Measurements from ENCODE around the gene RAB3B.
"Not testable (repeated sequence)": the region's sequence is repeated elsewhere in the genome, so short reads cannot be mapped to it uniquely, and the experiment has no call there.

Gene RAB3B

DNA sequence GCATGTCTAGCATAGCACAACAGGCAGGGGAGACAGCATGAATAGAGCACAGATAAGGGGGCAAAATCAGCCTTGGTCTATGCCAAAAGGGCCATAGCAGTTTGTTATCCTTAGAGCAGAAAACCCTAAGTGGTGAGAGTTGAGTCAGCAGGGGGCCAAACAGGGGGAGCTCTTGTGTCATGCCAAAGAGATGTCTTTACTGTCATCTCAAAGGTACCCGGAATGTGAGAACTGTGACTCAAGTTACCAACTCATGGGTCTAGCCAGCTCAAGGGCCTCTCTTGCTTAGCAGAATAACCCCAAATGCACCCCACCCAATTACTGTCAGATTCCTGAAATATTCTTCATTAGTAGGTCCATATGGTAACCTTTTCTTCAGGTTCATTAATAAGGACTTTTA is 66.0 kb downstream of the RAB3B start:
- in situ Hi-C loops (cut with HindIII; ENCODE audit: low sequenced_read_pairs) = no loop called here

DNA sequence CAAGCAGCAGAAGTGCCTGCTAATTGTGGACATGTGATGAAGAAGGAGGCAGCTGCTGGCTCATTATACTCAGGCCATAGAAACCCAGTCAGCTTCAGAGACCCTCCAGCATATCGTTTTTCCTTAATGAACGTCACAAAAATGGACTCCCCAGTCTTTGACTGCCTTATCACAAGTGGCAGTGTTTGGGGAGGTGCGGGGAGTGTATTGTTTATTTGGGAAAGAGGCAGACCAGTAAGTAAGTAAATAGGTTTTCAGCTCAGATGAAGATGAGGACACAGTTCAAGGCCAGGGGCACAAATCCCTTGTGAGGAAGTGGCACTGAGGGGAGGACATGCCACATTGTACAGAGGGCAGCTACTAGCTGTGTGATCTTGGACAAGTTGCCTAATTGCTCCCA is 68.5 kb downstream of the RAB3B start:
- in situ Hi-C loops (cut with HindIII; ENCODE audit: low sequenced_read_pairs) = no loop called here

GRCh38 chr1:51920130-51920529 is 70.4 kb downstream of the RAB3B start:
- in situ Hi-C loops (cut with HindIII; ENCODE audit: low sequenced_read_pairs) = no loop called here

- in situ Hi-C loops (cut with HindIII; ENCODE audit: low sequenced_read_pairs) = no loop called here
These were observed 70.8 kb downstream of the RAB3B start for GRCh38 chr1:51919684-51920083.

DNA sequence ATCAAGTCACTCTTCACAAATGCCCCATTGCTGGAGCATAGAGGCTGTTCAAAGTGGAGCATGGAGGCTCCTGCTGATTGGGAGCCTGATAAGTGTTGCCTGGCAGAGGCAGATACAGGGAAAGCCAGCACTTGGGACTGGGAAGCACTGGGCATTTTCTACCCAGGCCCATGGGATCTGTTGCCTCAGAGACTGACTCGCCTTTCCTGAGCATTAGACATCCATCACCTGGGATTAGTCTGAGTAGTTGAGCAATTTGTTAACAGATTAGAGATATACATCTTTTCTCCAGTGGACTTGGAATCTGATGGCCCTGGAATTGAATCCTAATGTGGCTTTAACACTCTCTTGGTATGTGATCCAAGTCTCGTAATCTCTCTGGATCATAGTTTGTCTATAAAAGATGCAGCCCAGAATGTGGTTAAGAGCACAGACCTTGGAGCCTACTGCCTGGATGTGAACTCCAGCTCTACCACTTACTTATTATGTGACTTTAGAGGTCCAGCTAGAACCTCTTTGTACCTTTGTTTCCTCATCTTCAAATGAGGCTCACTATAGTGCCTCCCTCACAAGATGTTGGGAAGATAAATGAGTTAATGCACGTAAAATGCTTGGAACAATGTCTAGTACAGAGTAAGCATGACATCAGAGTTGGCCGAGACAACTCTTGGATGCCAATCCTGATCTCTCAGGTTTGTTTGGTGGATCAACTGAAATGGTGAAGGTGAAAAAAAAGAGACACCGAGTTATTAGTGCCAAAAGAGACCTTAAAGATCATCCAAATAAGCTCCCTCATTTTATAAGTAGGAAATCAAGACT is 73.7 kb downstream of the RAB3B start:
- in situ Hi-C loops (cut with HindIII; ENCODE audit: low sequenced_read_pairs) = no loop called here

DNA sequence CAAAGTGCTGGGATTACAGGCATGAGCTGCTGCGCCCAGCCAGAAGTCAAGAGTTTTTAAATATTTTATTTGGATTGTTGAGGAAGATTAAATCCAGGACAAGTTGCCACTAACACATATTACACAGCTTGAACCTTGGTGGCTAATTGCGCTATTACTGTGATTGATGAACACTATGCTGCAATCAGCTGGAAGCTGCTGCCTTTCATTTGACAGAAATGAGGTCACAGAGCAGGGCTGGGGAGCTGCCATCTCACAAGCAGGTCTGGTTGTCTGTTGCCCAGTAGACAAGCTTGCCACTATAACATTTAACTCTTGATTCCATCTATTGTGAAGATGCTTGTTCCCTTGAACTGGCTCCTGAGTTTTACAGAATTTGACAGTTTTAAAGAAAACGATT is 74.5 kb downstream of the RAB3B start:
- in situ Hi-C loops (cut with HindIII; ENCODE audit: low sequenced_read_pairs) = no loop called here

DNA sequence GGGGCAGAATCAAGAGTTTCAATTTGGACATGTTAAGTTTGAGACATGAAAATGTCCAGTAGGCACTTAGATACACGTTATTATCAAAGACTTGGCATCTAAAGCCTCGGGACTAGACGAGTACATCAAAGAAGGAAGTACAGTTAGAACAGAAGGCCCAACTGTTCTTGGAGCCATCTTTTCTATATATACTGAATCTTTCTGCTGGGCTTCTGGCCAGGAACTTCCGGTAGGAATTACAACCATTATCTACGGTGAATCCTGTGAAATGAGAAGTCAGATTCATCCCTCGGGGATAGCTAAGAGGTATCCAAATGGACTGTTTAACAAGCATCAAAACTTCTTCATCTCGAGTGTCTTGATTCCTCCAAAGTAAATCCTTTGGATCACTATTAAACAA is 77.6 kb downstream of the RAB3B start:
- in situ Hi-C loops (cut with HindIII; ENCODE audit: low sequenced_read_pairs) = loop anchor here (5.0 kb wide), 2 partner anchors 34 to 74 kb away; no protein-coding TSS in a partner anchor

DNA sequence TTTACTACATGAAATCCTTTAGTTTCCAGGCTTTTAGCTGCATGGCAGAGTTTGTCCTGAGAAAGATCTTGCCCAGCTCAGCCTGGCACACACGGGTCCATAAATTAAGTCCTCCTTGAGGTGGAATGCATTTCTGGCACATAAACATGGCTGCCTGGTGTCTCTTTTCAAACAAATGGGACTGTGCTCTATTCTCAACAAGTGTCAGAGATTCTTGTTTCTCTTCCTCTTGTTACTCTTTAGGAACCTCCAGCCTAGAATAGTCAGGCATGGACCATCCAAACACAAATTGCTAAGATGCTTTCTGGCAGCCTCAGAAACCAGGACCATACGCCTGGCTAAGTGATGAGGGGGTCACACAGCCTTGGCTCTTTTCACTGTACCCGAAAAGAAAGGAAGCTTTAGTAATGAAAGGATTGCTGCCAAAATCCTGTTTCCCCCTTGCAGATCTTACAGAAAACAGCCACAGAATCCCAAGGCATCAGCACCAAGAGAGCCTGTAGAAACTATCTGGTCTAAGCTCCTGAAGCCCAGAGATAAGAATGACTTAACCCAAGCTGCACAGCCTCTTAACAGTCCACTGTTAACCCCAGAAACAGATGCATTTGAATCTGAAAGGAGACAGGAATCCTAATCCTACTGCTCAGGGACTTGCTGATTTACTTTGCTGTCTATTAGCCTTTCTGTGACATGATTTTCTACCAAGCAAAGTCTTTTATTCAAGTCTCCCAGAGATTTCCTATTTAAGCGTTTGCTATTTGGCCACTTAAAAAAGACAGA is 80.1 kb downstream of the RAB3B start:
- in situ Hi-C loops (cut with HindIII; ENCODE audit: low sequenced_read_pairs) = loop anchor here (5.0 kb wide), 2 partner anchors 37 to 77 kb away; no protein-coding TSS in a partner anchor

DNA sequence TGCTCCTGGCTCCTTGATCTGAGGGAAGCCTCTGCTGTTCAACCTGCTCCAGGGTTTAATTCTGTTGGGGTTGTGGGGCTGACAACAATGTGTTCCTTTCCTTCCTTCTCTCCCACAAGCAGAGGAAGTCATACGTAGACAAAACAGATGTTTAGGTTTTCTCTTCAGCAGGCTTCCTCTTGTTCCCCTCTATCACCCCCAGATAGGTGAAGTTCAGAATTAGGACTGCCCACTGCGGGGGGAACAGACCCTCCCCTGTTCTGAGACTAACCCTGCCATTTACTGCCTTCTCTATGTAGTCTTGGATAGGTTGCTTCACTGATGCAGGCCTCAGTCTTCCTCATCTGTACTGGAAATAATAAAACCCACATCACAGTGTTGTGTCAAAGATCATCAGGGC is 82.0 kb downstream of the RAB3B start:
- in situ Hi-C loops (cut with HindIII; ENCODE audit: low sequenced_read_pairs) = no loop called here

GRCh38 chr1:51907079-51907702 is 83.3 kb downstream of the RAB3B start:
- in situ Hi-C loops (cut with HindIII; ENCODE audit: low sequenced_read_pairs) = no loop called here

DNA sequence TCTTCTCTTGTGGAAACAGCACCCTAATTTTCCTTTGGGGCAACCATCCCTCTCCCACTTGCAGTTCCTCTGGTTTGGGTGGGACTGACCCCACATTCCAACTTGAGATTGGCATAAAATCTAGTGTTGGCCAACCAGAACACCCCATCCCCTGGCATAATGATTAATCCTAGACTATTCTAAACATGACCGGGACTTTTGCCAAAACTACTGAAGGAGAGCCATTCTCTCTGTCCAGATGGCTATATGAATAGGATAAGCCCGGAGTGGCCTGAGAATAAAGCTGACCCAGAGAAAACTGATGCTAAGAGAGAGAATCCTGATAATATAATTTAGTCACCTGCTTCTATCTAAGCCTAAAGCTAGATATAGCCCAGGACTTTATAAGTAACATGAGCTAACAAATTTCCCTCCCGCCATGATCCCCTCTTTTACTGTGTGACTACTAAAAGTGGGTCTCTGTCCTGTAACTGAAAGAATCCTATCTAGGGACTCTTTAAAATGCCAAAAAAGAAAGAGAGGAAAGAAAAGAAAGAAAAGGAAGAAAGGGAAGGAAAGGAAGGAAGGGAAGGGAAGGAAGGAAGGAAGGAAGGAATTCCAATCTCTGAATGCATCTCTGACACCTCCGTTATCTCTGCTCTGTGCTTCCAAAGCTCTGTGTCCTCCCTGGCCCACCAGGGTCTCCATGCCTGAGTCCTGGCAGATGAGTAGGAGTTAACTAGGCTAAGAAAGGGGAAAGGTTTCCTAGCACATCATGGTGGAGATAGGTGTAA is 84.0 kb downstream of the RAB3B start:
- in situ Hi-C loops (cut with HindIII; ENCODE audit: low sequenced_read_pairs) = no loop called here

DNA sequence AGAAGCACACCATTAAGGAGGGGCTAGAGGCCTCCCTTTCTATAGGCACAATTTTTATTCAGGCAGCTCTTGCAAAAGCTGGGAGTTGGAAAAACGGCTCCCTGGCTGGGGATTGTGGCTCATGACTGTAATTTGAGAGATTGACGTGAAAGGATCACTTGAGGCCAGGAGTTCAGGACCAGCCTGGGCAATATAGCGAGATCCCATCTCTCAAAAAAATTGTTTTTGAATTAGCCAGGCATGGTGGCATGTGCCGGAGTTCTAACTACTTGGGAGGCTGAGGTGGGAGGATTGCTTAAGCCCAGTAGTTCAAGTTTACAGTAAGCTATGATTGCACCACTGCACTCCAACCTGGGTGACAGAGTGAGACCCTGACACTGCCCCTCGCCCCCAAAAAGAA is 88.0 kb downstream of the RAB3B start:
- in situ Hi-C loops (cut with HindIII; ENCODE audit: low sequenced_read_pairs) = no loop called here

GRCh38 chr1:51901151-51901550 is 89.3 kb downstream of the RAB3B start:
- in situ Hi-C loops (cut with HindIII; ENCODE audit: low sequenced_read_pairs) = no loop called here

- in situ Hi-C loops (cut with HindIII; ENCODE audit: low sequenced_read_pairs) = no loop called here
These were observed 91.5 kb downstream of the RAB3B start for GRCh38 chr1:51899022-51899421.

GRCh38 chr1:51898090-51898734 is 92.3 kb downstream of the RAB3B start:
- in situ Hi-C loops (cut with HindIII; ENCODE audit: low sequenced_read_pairs) = no loop called here

GRCh38 chr1:51897699-51898031 is 92.8 kb downstream of the RAB3B start:
- in situ Hi-C loops (cut with HindIII; ENCODE audit: low sequenced_read_pairs) = no loop called here

DNA sequence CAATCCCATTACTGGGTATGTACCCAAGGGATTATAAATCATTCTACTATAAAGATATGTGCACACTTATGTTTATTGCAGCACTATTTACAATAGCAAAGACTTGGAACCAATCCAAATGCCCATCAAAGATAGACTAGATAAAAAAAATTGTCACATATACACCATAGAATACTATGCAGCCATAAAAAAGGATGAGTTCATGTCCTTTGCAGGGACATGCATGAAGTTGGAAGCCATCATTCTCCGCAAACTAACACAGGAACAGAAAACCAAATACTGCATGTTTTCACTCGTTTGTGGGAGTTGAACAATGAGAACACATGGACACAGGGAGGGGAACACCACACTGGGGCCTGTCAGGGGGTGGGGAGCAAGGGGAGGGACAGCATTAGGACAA is 95.8 kb downstream of the RAB3B start:
- in situ Hi-C loops (cut with HindIII; ENCODE audit: low sequenced_read_pairs) = not testable (repeated sequence)

DNA sequence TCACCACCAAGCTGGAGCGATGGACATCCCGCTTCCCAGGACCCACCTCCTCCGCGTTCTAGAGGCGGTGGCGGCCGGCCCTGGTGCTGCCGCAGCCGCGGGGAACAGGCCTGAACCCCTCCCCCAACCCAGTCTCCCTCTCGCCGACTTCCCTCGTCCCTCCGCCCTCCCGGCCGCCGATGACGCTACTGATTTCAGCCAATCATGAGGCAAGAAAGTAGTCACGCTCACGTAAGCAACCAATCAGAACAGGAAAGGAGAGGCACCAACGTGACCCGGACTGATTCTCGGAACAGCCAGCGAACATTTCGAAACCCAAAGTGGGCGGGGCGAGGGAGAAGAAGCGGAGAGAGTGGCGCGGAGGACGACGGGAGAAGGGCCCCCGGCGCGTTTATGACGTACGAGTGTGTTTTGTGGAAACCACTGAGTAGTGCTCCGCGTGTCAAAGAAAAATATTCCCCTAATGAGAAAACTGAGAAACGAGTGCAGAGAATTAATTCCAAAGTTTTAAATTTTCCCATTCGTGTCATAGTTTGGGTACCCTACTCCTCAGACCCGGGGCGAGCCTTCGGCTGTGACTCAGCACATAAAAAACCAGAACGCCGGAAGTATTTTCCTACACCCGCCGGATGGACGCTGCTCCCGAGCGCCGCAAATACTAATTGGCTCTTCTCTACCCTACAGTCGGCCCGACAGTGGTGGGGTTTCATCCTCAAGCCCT is 111.7 kb downstream of the RAB3B start, which contains the start of gene NRDC:
NRDC (minus strand) TSS at position 112 of the 721 bp plus-strand sequence. CDS start 112 bp downstream, outside the sequence.
- in situ Hi-C loops (cut with HindIII; ENCODE audit: low sequenced_read_pairs) = no loop called here

GRCh38 chr1:51878308-51878615 is 112.2 kb downstream of the RAB3B start:
- in situ Hi-C loops (cut with HindIII; ENCODE audit: low sequenced_read_pairs) = no loop called here

All from endothelial cell of hepatic sinusoid (primary cell).